Body of pancreas (tissue), 4 donors: ENCODE data around the gene RPS19BP1. TPM values are rescaled to one million over a fixed set of nuclear protein-coding genes. Genes with fewer than 3 reads are reported as not detected.
"Not testable (repeated sequence)": the region's sequence is repeated elsewhere in the genome, so short reads cannot be mapped to it uniquely, and the experiment has no call there.

Source experiments
- ATAC-seq: fragments of 150-250 bp; one replicate; pipeline ENCODE4 v1.9.1; 2016
- DNase-seq, 4 donors: peaks; one replicate each; pipeline ENCODE4 v3.0.0-alpha.2; 2019
- H3K27ac ChIP-seq, 4 donors: fragments of 200-600 bp; sonication (generic); 1 replicate in 3 of 4; 2 replicates in 1 of 4; pipeline versions ENCODE4 v1.5.1 to v1.6.1; 2016 to 2019; ENCODE audit warnings: mild to moderate bottlenecking in 1 of 4, mixed read lengths in 1 of 4, moderate library complexity in 1 of 4
- H3K27me3 ChIP-seq, 2 donors: fragments of 200-600 bp; sonication (generic); one replicate each; pipeline ENCODE4 v1.6.0; 2016; ENCODE audit warnings: mild to moderate bottlenecking in 1 of 2
- H3K36me3 ChIP-seq, 2 donors: fragments of 200-600 bp; sonication (generic); replicated peaks in 1 of 2; 2 replicates each; pipeline ENCODE4 v1.5.1; 2016; ENCODE audit warnings: low read depth in 2 of 2; ENCODE audit not compliant: insufficient read depth in 1 of 2
- H3K4me1 ChIP-seq: fragments of 200-600 bp; sonication (generic); one replicate; pipeline ENCODE4 v1.6.0; 2016
- H3K4me3 ChIP-seq, 2 donors: fragments of 200-600 bp; sonication (generic); 1 replicate in 1 of 2; 2 replicates in 1 of 2; pipeline ENCODE4 v1.5.1; 2016 to 2019
- H3K9me3 ChIP-seq, 3 donors: fragments of 200-600 bp; sonication (generic); 1 replicate in 2 of 3; 2 replicates in 1 of 3; pipeline ENCODE4 v1.5.1; 2016
- POLR2A ChIP-seq, 3 donors: fragments of 450-650 bp; IDR thresholded peaks; one replicate each; pipeline ENCODE4 v1.6.1; 2016; ENCODE audit warnings: antibody characterized with exemption in 3 of 3, mild to moderate bottlenecking in 2 of 3
- WGBS, 2 donors: methylation state at CpG; one replicate each; pipeline ENCODE4 v1.1.5; 2017; 5-methylcytosine and 5-hydroxymethylcytosine counted together
- intact Hi-C: fragments of 100-400 bp; cut with DNase I; formaldehyde crosslinking; loops from one replicate; pipeline ENCODE4 v1.15.1; 2023
- total RNA-seq, 2 donors: library from RNA; depleted of rRNA; stranded (reverse); fragments of >200 nt; gene quantifications; one replicate each; pipeline ENCODE4 v1.1.0, GENCODE V29; 2016
- TF ChIP-seq, protein P1 (sequence below), 7 experiments: fragments of 450-650 bp in 4 of 7; fragments of 200-600 bp in 3 of 7; sonication (generic) in 3 of 7; IDR thresholded peaks; one replicate each; pipeline ENCODE4 v1.5.1; 2016 to 2019; ENCODE audit warnings: antibody characterized with exemption in 7 of 7

The RPS19BP1 gene
- total RNA-seq, 2 donors from 2014 or later: 87.2 to 141 TPM

DNA sequence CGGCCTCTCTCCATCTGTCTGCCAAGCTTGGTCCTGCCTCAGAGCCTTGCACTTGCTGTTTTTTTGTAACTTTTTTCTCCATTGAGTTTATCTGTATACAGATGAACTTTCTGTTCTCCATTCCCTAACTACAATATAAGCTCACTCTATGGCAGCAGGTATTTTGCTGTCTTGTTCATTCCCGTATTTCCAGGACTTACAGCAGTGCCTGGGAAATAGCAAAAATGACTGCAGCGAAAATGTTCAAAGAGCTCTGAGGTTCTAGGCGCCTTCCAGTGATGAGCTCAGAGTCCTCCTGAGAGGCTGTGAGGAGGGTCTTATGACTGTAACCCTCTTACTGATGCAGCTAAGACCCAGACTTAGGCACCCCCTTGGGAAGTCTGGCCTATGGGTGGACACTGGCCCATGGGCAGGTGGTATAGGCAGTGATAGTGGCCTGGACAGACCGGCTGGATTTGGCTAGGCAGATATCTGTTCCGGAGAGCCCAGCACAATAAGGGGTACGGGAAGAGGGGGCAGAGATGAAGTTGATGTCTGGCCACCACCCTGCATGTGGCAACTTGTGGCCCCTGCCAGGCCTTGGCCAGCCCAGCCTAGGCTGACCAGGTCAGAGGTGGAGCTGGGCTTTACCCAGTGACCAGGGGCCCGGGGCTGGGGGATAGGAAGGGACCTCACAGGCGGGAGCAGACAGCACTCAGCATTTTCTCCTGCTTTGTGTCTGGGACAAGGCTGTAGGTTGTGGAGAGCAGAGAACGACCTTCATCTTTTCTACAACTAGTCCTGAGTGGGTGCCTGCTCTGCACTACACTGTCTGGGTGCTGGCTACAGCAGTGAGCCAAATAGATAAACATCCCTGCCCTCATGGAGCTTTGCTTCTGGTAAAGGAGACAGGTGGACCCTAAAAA lies 7.5 kb downstream of the RPS19BP1 start:
- TF ChIP-seq, protein P1, sequence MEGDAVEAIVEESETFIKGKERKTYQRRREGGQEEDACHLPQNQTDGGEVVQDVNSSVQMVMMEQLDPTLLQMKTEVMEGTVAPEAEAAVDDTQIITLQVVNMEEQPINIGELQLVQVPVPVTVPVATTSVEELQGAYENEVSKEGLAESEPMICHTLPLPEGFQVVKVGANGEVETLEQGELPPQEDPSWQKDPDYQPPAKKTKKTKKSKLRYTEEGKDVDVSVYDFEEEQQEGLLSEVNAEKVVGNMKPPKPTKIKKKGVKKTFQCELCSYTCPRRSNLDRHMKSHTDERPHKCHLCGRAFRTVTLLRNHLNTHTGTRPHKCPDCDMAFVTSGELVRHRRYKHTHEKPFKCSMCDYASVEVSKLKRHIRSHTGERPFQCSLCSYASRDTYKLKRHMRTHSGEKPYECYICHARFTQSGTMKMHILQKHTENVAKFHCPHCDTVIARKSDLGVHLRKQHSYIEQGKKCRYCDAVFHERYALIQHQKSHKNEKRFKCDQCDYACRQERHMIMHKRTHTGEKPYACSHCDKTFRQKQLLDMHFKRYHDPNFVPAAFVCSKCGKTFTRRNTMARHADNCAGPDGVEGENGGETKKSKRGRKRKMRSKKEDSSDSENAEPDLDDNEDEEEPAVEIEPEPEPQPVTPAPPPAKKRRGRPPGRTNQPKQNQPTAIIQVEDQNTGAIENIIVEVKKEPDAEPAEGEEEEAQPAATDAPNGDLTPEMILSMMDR (IDR thresholded peaks at IDR 0.05): no peak
- peak in 1 of 3 donors; percentile 10 for TF ChIP-seq POLR2A (IDR thresholded peaks at IDR 0.05)
- WGBS, 2 donors: 62 to 74% methylated on average over 10 of the region's 10 CpGs
- no peak for ATAC-seq
- Histone ChIP-seq H3K27me3 (no peaks in the 10 kb centered on the region), H3K27ac (peak overlapping the region in 2 of 4 donors; percentile 29 to 32), H3K9me3 (no peaks in the 10 kb centered on the region), H3K4me3 (no peak overlapping the region), H3K4me1 (peaks cover 73% of the 10 kb centered on the region), H3K36me3 (peaks cover 6 to 13% of the 10 kb centered on the region in 2 donors)
- no peak for DNase-seq
- intact Hi-C loops: no loop called here

DNA sequence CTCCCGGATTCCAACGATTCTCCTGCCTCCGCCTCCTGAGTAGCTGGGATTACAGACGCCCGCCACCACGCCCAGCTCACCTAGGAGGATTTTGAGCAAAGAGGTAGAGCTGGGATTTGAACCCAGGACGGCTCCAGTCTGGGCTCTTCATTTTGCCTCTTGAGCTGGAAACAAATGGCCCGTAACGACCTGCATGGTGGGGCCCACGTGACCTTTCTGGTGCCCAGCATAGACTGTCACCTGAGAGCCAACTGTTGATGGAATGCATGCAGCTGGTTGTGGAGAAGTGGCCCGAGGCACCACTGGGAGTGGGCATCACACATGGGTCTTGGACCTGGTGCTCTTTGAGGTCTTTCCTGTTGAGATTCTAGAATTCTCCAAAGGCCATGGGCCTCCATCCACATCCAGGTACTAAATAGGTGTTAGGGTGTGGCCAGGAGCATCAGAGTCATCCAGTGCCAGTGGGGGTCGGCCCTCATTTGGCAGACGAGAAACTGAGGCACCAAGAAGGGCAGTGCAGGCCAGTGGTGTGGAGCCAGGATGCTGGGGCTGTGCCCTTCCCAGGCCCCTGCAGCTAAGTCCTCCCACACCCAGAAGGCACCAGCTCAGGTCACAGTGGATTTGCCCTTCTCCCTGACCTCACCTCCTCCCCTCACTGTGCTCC lies 8.3 kb downstream of the RPS19BP1 start:
- ATAC-seq: no peak
- peak overlapping the region in 2 of 4 donors; percentile 0 to 15 for H3K27ac ChIP-seq
- intact Hi-C loops: no loop called here
- H3K27me3 ChIP-seq: no peaks in the 10 kb centered on the region
- no peak overlapping the region for H3K4me3 ChIP-seq
- H3K4me1 ChIP-seq: peaks cover 67% of the 10 kb centered on the region
- 65 to 73% methylated on average over 9 to 13 of the region's 13 CpGs for WGBS, 2 donors
- TF ChIP-seq, protein P1 (IDR thresholded peaks at IDR 0.05): no peak
- TF ChIP-seq POLR2A (IDR thresholded peaks at IDR 0.05): no peak
- no peaks in the 10 kb centered on the region for H3K9me3 ChIP-seq
- no peak for DNase-seq
- peaks cover 6 to 13% of the 10 kb centered on the region in 2 donors for H3K36me3 ChIP-seq

DNA sequence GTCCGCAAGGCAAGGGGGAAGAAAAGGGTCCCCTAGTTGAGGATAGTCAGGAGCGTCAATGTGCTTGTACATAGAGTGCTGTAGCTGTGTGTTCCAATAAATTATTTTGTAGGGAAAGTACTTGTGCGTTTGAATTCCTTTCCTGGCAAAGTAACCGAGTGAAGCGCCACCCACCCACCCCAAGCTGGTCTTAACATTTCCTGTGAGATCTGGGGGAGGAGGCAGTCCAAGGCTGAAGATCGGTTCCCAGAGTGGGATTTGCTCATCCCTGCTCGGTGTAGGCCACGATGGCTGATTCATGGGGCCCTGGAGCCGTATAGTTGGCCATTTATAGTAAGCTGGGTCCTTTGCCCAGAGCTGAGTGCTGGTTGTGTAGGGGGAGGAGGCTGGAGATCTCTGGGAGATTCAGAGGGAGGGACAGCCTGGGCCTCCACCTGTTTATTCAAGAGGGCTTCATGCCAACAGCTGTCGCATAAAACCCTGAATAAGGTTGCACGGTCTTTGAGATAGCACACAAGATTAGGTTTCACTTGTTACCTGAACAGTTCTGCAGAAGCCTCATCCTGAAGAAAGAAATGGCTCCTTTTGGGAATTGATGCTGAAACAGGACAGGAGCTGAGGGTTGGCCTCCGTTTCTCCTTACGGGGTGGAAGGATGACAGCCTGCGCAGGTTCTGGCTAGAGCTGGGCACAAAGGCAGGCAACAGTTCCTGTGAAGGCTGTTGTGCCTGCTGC lies 9.8 kb downstream of the RPS19BP1 start:
- no peak for ATAC-seq
- H3K36me3 ChIP-seq: peaks cover 6 to 13% of the 10 kb centered on the region in 2 donors
- peaks cover 59% of the 10 kb centered on the region for H3K4me1 ChIP-seq
- peak; percentile 62 to 72 (median 67) for DNase-seq
- WGBS, 2 donors: 8 to 12% methylated on average over 14 of the region's 14 CpGs
- no peaks in the 10 kb centered on the region for H3K9me3 ChIP-seq
- H3K27ac ChIP-seq: peak overlapping the region; percentile 52 to 98 (median 98)
- intact Hi-C loops: no loop called here
- TF ChIP-seq POLR2A (IDR thresholded peaks at IDR 0.05): peak in 2 of 3 donors; percentile 39 to 51
- TF ChIP-seq, protein P1 (IDR thresholded peaks at IDR 0.05): no peak
- H3K27me3 ChIP-seq: no peaks in the 10 kb centered on the region
- peak overlapping the region in 1 of 2 donors; percentile 99 for H3K4me3 ChIP-seq

DNA sequence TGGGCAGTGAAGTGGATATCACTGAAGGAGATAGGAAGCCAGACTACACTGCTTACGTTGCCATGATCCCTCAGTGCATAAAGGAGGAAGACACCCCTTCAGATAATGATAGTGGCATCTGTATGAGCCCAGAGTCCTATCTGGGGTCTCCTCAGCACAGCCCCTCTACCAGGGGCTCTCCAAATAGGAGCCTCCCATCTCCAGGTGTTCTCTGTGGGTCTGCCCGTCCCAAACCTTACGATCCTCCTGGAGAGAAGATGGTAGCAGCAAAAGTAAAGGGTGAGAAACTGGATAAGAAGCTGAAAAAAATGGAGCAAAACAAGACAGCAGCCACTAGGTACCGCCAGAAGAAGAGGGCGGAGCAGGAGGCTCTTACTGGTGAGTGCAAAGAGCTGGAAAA lies 10.5 kb downstream of the RPS19BP1 start:
- H3K36me3 ChIP-seq: peaks cover 6 to 13% of the 10 kb centered on the region in 2 donors
- 8 to 9% methylated on average over 5 of the region's 5 CpGs for WGBS, 2 donors
- DNase-seq: not testable (repeated sequence)

DNA sequence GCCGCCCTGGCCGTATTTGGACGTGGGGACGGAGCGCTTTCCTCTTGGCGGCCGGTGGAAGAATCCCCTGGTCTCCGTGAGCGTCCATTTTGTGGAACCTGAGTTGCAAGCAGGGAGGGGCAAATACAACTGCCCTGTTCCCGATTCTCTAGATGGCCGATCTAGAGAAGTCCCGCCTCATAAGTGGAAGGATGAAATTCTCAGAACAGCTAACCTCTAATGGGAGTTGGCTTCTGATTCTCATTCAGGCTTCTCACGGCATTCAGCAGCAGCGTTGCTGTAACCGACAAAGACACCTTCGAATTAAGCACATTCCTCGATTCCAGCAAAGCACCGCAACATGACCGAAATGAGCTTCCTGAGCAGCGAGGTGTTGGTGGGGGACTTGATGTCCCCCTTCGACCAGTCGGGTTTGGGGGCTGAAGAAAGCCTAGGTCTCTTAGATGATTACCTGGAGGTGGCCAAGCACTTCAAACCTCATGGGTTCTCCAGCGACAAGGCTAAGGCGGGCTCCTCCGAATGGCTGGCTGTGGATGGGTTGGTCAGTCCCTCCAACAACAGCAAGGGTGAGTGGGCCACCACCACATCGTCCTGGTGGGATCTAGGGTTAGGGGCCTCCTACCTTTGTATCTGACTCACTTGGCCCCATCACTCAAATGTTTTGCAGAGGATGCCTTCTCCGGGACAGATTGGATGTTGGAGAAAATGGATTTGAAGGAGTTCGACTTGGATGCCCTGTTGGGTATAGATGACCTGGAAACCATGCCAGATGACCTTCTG lies 11.3 kb downstream of the RPS19BP1 start:
- not testable (repeated sequence) for DNase-seq
- H3K4me1 ChIP-seq: peaks cover 47% of the 10 kb centered on the region

More for the DNA sequence above, 10.5 kb downstream of the RPS19BP1 start:
- peak overlapping the region; percentile 99 for H3K4me3 ChIP-seq
- intact Hi-C loops, H3K9me3 ChIP-seq, ATAC-seq, H3K27me3 ChIP-seq: not testable (repeated sequence)
- H3K4me1 ChIP-seq: peaks cover 52% of the 10 kb centered on the region
- peak overlapping the region in 3 of 4 donors; percentile 97 to 98 (median 98) for H3K27ac ChIP-seq

More for the DNA sequence above, 11.3 kb downstream of the RPS19BP1 start:
- intact Hi-C loops, H3K9me3 ChIP-seq, H3K27me3 ChIP-seq, ATAC-seq: not testable (repeated sequence)
- Histone ChIP-seq H3K4me3 (peak overlapping the region; percentile 99), H3K36me3 (peaks cover 6 to 13% of the 10 kb centered on the region in 2 donors), H3K27ac (peak overlapping the region; percentile 97 to 98 (median 98))
- WGBS, 2 donors: 1 to 4% methylated on average over 6 to 28 of the region's 28 CpGs
